Measurements from ENCODE around the gene ZNF385B.

DNA sequence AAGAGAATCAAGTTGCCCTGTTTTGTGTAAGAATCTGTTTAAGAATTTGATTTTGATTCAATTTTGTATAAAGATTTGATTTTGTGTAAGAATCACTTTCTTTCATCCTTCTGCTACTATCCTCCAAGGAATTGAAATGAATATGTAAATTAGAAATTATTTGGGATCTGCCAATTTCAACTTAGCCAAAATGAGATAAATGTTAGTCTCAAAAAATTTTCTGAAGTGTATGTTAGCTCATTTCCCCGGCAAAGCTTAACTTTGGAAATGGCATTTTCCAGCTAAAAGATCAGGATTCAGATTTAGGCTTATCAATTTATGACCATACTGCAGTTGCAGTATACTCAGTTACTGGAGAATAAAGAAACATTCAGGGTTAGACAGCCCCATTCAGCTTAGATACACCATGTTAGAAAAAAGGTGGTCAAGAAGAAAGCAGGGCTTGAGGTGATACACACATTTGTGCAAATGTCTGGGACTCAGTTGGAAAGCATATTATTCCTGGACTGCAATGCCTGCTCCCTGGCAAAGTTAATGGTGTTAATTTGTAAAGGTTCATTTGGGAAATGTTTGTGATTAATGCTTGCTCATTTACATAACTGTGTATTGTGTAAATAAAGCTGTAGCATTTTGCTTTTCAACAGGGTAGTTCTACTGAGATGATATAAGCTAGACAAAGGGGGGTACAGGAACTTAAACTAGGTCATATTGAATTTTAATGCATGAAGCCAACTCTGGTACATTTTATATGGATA is 349.0 kb downstream of the ZNF385B start:
- TF ChIP-seq POLR2A (conservative IDR thresholded peaks at IDR 0.05) (no peak), HDAC8 (tag; IDR thresholded peaks at IDR 0.05) (no peak)
